Stimulated activated CD4-positive, alpha-beta T cell treated with anti-CD3 and anti-CD28 coated beads, Interleukin-2, amount 100 ng/mL, for 24 hours (primary cell): ENCODE results near the gene ESCO1.
"Not testable (repeated sequence)": the region's sequence is repeated elsewhere in the genome, so short reads cannot be mapped to it uniquely, and the experiment has no call there.

ENCODE experiments used
- DNase-seq, 2 donors: peaks; one replicate each; pipeline ENCODE4 v3.0.0-alpha.2; 2020

ESCO1 gene

GRCh38 chr18:21592361-21592760 is 8.1 kb downstream of the ESCO1 start:
- DNase-seq = not testable (repeated sequence)

GRCh38 chr18:21584391-21584790 is 16.1 kb downstream of the ESCO1 start:
- no peak for DNase-seq

GRCh38 chr18:21575656-21576055 is 24.8 kb downstream of the ESCO1 start:
- no peak for DNase-seq

- no peak for DNase-seq
Measured at GRCh38 chr18:21571772-21572171, 28.7 kb downstream of the ESCO1 start.

GRCh38 chr18:21559195-21559594 is 41.3 kb downstream of the ESCO1 start:
- no peak for DNase-seq

- DNase-seq = no peak
Measured at GRCh38 chr18:21557607-21558253, 42.8 kb downstream of the ESCO1 start.

- no peak for DNase-seq
Measured at GRCh38 chr18:21550510-21550970, 50.0 kb downstream of the ESCO1 start.

- DNase-seq = no peak
Measured at GRCh38 chr18:21548647-21549046, 51.9 kb downstream of the ESCO1 start.

GRCh38 chr18:21546423-21546822 is 54.1 kb downstream of the ESCO1 start:
- DNase-seq = no peak

- no peak for DNase-seq
Measured at GRCh38 chr18:21538230-21538629, 62.3 kb downstream of the ESCO1 start.

GRCh38 chr18:21534327-21534726 is 66.2 kb downstream of the ESCO1 start:
- DNase-seq = no peak

GRCh38 chr18:21526463-21526862 is 74.0 kb downstream of the ESCO1 start:
- DNase-seq = no peak

GRCh38 chr18:21525916-21526315 is 74.6 kb downstream of the ESCO1 start:
- no peak for DNase-seq

GRCh38 chr18:21522530-21522929 is 78.0 kb downstream of the ESCO1 start:
- DNase-seq = no peak

- no peak for DNase-seq
Measured at GRCh38 chr18:21513741-21514140, 86.8 kb downstream of the ESCO1 start.

- DNase-seq = no peak
Measured at GRCh38 chr18:21513292-21513691, 87.2 kb downstream of the ESCO1 start.

GRCh38 chr18:21509062-21509461 is 91.4 kb downstream of the ESCO1 start:
- DNase-seq = no peak

- no peak for DNase-seq
Measured at GRCh38 chr18:21507913-21508701, 92.4 kb downstream of the ESCO1 start.

- DNase-seq = no peak
Measured at GRCh38 chr18:21502661-21503060, 97.8 kb downstream of the ESCO1 start.

- DNase-seq = no peak
Measured at GRCh38 chr18:21499997-21500396, 100.5 kb downstream of the ESCO1 start.

GRCh38 chr18:21496277-21496835 is 104.1 kb downstream of the ESCO1 start:
- no peak for DNase-seq

- DNase-seq = no peak
Measured at GRCh38 chr18:21490748-21491147, 109.8 kb downstream of the ESCO1 start.

- DNase-seq = no peak
Measured at GRCh38 chr18:21489919-21490495, 110.5 kb downstream of the ESCO1 start.
